K562 (cell line): ENCODE results near the gene ADORA3.

Experiments used
- HDAC6 ChIP-seq: IDR thresholded peaks from 2 replicates; pipeline ENCODE4 v1.6.1; 2012; ENCODE audit warnings: low read depth, mild to moderate bottlenecking, control low read depth, inconsistent platforms, low read length, moderate library complexity
- JUN ChIP-seq, 2 experiments: sonication (generic) in 1 of 2; formaldehyde crosslinking in 1 of 2; IDR thresholded peaks; 2 replicates each; pipeline versions ENCODE4 v1.6.1 to v1.8.0; 2012 to 2022; ENCODE audit warnings: borderline replicate concordance in 2 of 2, mild to moderate bottlenecking in 2 of 2, improper control_type of control experiment in 1 of 2, low read depth in 1 of 2, low read length in 1 of 2, missing genetic modification reagents in 1 of 2
- TF ChIP-seq, protein P1 (sequence below), 3 experiments: IDR thresholded peaks in 2 of 3; conservative IDR thresholded peaks in 1 of 3; 2 replicates each; pipeline ENCODE4 v1.5.1; 2011 to 2012; ENCODE audit warnings: low read length in 3 of 3, mild to moderate bottlenecking in 3 of 3, control low read depth in 2 of 3, improper control_type of control experiment in 1 of 3, inconsistent platforms in 1 of 3, low read depth in 1 of 3, mixed read lengths in 1 of 3, moderate library complexity in 1 of 3; ENCODE audit not compliant: insufficient read depth in 2 of 3

DNA sequence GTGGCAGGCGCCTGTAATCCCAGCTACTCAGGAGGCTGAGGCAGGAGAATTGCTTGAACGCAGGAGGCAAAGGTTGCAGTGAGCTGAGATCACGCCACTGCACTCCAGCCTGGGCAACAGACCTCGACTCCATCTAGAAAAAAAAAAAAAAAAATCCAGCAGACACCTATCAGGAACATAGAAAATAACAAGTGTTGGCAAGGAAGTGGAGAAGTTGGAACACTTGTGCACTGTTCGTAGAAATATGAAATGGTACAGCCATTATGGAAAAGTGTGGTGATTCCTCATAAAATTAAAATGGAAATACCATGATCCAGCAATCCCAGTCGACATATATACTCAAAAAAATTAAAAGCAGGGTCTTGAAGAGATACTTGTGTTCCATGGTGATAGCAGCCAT is 41.7 kb downstream of the ADORA3 start:
- TF ChIP-seq, protein P1, sequence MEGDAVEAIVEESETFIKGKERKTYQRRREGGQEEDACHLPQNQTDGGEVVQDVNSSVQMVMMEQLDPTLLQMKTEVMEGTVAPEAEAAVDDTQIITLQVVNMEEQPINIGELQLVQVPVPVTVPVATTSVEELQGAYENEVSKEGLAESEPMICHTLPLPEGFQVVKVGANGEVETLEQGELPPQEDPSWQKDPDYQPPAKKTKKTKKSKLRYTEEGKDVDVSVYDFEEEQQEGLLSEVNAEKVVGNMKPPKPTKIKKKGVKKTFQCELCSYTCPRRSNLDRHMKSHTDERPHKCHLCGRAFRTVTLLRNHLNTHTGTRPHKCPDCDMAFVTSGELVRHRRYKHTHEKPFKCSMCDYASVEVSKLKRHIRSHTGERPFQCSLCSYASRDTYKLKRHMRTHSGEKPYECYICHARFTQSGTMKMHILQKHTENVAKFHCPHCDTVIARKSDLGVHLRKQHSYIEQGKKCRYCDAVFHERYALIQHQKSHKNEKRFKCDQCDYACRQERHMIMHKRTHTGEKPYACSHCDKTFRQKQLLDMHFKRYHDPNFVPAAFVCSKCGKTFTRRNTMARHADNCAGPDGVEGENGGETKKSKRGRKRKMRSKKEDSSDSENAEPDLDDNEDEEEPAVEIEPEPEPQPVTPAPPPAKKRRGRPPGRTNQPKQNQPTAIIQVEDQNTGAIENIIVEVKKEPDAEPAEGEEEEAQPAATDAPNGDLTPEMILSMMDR (IDR thresholded peaks at IDR 0.05 in 2 of 3, conservative IDR thresholded peaks at IDR 0.05 in 1 of 3; ENCODE audit: insufficient read depth in 2 of 3, low read depth in 1 of 3, low read length in 3 of 3) = no peak
- TF ChIP-seq HDAC6 = no peak
- no peak for TF ChIP-seq JUN (IDR thresholded peaks at IDR 0.05; ENCODE audit: borderline replicate concordance, low read depth, low read length)
- no peak for TF ChIP-seq JUN (CRISPR knock-in tag; IDR thresholded peaks at IDR 0.05; ENCODE audit: borderline replicate concordance)
